Skin epidermis (tissue), 12 donors: Measurements from ENCODE around the gene STXBP6.

ENCODE experiments used
- H3K27ac ChIP-seq, 21 experiments: fragments of 200-600 bp; sonication (generic) in 11 of 21; one replicate each; pipeline ENCODE4 v1.5.0; 2020; ENCODE audit warnings: mild to moderate bottlenecking in 3 of 21, inconsistent platforms in 2 of 21, moderate library complexity in 2 of 21
- H3K4me3 ChIP-seq, 7 experiments: fragments of 200-600 bp; sonication (generic) in 2 of 7; one replicate each; pipeline ENCODE4 v1.5.0; 2020; ENCODE audit warnings: inconsistent platforms in 2 of 7, mild to moderate bottlenecking in 2 of 7, moderate library complexity in 1 of 7

The STXBP6 gene

DNA sequence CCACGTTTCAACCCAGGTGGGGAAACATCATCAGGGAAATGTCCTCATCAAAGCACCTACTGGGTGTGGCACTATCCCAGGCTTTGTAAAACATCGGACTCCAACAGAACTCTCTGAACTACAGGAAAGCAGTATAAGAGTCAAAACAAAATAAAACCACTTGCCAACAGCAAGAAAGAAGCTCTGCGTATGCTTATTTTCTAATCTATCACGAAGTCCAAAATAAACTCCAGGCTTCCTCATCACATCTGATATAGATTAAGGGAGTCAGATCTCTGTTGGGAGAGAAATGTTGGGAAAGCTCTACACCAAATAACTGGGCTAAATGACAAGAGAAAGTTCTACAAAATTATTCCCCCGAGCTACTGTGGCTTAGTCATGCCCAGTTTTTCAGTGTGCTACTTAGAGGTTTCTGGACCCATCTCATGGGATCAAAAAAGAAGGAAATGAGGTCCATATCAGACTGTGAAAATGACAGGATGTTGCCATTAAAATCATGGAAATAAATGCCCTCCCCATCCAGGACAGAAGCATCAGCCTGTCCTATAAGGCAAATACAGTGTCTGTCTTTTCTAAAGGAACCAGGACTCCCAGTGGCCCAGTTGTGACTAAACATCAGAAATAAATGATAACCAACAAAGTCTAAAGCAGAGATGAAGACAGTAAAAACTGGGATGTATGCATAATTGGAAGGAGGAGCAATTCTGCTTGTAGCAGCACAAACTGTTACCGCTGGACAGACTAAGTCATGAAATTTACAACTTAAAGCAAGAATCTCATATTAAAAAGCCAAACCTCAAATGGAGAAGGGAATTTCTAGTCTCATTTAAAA lies 149.5 kb downstream of the STXBP6 start:
- Histone ChIP-seq H3K4me3 (no peak overlapping the region), H3K27ac (peak overlapping the region in 4 of 21 experiments; percentile 21 to 35 (median 22))

DNA sequence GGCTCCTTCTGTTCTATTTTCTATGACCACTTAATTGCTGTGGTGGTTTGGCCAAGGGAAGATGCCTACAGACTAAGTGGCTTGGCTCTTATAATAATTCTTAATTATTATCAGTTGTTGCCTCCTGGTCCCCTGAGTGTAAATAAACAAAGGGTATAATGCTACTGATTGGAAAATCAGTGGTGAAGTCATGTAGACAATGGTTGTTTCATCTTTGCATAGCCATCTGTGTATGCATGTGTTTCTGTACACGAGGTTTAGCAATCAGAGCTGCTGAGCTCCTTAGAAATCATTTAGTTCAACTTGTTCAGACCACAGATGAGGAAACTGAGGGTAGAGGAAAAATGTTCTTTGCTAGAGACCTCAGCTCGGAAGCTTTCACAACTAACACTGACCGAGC lies 152.2 kb downstream of the STXBP6 start:
- Histone ChIP-seq H3K4me3 (no peak overlapping the region), H3K27ac (no peak overlapping the region)

DNA sequence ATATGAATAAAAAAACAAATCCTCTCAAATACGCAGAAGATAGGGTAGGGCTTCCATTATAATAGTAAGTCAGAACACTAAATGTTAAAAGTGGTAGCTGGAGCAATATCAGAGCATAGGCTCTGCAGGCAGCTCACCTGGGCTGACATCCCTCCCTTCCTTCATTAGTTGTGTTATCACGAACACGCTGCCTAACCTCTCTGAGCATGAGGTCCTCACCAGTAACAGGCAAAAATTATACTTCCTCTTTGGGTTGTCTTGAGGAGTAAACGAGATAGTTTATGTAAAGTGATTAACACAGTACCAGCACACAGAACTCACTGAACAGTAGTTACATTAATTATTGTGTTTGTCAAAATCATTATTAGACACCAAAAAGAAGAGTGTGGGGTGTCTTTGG lies 154.3 kb downstream of the STXBP6 start:
- H3K27ac ChIP-seq = peak overlapping the region in 3 of 21 experiments; percentile 17 to 38 (median 21)
- no peak overlapping the region for H3K4me3 ChIP-seq

DNA sequence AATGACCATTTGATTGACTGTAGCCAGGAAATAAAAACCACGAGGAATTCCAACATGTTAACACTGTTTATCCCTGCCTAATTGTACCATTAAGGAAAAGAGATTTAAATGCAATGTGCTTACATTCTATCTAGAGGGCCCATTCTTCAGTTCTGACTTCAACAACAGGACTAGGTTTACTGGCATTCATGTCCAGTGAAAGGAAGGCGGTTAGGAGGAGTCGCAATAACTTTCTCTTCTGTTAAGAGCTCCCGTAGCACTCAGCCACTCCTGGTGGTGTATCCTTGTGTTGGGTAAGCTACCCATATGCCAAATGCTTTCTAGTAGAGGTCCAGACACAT lies 154.7 kb downstream of the STXBP6 start:
- peak overlapping the region in 3 of 21 experiments; percentile 17 to 38 (median 21) for H3K27ac ChIP-seq
- no peak overlapping the region for H3K4me3 ChIP-seq

DNA sequence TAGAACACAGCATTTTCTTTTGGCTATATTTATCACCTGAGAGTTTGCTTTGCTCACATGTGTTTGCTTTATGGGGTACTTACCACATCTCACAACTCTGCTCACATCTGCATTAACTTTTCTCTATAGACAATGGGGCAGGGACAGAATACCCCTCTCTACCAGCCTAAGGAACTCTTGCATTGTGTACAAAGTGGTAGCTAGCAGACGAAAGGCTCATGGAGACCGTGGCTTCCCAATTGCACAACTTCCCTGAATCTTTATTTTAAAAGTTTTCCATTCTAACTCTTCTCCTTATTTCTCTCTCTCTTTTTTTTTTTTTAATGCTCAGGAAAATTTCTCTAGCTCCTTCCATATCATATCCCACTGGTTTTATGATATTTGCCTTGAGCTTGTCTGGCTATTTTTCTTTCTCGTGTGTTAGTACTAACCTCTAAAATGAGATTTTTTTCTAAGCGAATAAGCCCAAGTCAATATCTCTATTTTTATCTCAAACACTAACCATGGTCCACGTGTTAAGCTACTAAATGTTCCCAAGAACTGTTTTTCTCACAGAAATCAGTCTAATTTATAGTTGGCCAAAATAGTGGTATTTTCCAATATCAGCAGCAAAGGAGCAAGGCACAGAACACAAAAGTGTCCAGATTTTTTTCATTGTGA lies 155.2 kb downstream of the STXBP6 start:
- peak overlapping the region in 3 of 21 experiments; percentile 12 to 34 (median 24) for H3K27ac ChIP-seq
- H3K4me3 ChIP-seq = no peak overlapping the region

DNA sequence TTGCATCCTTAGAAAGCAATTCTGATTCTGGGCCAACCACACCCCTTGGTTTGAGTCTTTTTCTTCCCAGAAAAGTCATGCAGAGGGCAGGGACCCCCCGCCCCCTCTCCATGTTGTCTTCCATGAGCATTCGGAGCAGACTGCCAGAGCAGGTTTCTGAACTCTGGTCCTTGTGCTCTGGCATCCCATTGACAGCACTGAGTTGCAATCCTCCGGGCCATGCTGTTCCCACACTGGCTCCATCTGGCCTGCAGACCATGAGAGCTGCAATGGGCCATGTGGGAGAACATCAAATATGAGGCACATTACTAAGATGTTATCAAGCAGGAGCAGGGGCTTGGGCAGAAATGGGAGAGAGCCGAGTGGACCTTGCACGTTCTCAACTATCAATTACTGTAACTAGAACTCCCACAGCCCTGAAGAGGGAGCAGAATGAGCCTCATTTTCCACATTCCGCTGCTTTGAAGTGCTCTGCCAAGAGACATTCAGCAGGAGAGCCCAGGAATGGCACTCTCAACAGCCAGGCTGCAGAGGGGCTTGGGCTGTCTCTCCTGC lies 157.4 kb downstream of the STXBP6 start:
- Histone ChIP-seq H3K27ac (no peak overlapping the region), H3K4me3 (no peak overlapping the region)

DNA sequence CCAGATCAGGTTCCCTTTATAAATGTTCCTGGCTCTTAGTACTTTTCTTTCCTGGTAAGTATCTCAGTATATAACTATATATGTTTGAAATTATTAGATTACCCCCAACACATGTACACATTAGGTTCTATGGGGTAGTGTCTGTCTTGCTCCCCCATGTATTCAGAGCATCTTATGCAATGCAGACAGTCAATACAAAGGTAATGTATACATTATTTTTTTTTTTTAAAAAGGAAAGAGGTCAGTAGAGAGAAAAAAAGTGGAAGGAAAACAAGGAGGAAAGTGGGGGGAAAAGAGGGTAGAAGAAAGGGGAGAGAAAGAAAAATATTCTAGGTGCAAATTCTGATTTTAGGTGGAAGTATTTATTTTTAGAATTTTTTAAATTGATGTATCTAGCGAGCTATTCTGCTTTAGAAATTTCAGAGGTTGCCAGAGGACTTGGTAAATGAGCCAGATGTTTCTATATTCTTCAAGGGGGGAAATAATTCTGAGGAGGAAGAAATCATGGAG lies 157.9 kb downstream of the STXBP6 start:
- Histone ChIP-seq H3K4me3 (no peak overlapping the region), H3K27ac (no peak overlapping the region)

DNA sequence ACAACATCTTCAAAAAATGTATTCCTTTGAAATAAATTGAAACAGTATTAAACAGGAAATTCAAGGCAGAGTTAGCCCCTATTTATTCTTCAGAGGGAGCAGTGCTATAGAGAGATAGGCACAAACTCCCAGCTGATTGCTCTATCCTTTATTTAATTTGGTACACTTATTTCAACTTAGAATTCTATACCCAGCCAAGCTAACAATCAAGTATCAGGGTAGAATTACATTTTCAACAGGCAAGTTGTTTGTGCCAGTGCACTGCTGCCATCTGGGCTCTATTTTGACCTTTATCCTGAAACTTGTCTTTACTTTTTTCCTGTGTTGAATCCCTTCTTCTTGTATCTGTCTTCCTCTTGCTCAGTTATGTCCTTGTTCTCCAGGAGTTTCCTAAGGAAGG lies 159.2 kb downstream of the STXBP6 start:
- H3K4me3 ChIP-seq = no peak overlapping the region
- no peak overlapping the region for H3K27ac ChIP-seq

DNA sequence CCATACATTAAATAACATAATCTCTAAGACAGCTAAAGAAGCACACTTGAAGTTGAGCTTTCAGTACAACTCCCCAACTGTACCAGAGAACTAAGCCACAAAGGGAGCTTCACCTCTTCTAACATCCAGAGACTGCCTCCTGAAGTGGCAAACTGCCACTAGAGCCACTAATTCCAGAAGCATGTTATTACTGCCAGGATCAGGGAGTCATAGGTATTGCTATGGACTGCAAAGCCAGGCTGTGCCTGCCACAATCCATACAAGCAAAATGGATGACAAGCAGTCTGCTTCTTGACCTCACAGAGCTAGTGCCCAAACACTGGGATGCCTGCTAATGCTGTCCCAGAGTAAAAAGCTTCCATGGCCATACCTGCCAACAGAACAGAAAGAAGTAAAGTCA lies 160.1 kb downstream of the STXBP6 start:
- Histone ChIP-seq H3K4me3 (no peak overlapping the region), H3K27ac (no peak overlapping the region)

DNA sequence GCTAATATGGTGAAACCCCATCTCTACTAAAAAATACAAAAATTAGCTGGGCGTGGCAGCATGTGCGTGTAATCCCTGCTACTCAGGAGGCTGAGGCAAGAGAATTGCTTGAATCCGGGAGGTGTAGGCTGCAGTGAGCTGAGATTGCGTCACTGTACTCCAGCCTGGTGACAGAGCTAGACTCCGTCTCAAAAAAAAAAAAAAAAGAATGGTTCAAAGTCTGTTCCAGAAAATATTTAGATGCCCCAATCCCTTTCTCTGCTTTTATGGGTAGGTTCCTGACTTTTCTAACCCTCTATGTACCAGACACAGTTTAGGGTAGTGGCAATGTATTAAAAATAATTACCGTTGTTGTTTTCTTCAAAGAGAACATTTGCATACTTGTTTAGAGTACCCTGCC lies 161.4 kb downstream of the STXBP6 start:
- Histone ChIP-seq H3K27ac (no peak overlapping the region), H3K4me3 (no peak overlapping the region)

DNA sequence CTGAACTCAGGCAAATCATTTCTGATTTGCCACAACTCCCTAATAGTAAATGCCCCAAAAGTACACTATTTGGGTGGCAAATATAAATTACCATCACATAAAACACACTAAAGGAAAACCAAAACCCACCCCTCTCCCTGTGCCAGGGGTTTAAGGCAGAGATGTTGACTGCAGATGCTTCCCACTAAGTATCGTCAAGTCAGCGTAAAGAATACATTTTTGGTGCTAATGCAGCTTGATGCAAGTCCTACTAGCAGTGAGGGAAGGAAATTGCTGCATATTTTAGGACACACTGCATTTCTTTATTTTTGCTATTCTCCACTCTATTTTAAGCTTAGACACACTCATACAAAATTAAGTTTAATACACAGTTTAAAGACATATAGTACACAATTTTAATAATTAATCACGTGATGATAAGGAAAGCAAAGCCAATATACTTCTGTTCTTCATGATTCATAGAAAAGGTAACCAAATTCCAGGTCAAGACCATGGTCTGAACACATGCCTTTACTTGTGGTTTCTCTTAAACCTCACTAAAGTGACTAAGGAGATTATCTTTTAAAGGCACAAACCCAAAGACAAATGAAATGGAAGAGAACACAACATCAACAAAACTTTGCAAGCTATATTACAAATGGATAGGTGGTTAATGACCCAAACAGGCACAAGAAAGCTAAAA lies 162.2 kb downstream of the STXBP6 start:
- H3K27ac ChIP-seq = no peak overlapping the region
- no peak overlapping the region for H3K4me3 ChIP-seq

DNA sequence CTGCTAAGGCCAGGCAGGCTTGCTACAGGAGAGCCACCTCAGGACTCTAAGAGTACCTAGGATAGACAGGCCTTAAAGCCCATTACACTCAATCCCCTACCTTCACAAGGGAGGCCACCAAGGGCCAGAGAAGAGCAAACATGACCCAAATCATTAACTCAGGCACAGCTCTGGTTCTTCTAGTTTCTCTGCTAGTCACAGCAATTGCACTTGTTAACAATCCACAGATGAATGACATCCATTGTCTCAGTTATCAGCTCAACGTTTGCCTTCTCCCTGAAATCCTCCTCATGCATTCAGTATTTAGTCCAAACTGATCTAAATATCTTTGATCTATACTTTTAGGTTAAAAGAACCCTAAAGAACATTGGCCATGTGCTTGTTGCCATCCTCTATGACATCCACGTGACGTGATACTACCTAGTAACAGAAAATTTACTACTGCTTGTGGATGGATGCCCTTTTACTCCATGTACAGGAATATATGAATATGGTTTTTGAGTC lies 164.5 kb downstream of the STXBP6 start:
- Histone ChIP-seq H3K4me3 (no peak overlapping the region), H3K27ac (no peak overlapping the region)

DNA sequence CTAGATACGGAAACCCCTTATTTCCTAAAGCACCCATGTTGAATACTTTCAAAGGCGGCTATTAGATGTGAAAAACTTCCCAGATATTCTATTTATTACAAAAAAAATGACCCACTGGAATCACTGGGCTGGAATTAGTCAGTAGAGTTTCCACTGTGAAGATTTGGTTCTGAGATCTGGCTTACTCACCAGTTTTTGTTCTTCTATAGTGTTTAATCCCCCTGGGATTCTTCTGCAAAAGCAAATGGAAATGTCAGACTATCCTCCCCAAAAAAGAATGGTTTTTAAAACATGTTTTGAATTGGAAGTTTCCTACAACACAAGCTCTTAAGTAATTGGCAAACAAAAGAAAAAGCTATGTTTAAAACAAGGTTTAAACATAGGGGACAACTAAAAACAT lies 166.4 kb downstream of the STXBP6 start:
- H3K27ac ChIP-seq = peak overlapping the region in 1 of 21 experiments; percentile 9
- H3K4me3 ChIP-seq = no peak overlapping the region

DNA sequence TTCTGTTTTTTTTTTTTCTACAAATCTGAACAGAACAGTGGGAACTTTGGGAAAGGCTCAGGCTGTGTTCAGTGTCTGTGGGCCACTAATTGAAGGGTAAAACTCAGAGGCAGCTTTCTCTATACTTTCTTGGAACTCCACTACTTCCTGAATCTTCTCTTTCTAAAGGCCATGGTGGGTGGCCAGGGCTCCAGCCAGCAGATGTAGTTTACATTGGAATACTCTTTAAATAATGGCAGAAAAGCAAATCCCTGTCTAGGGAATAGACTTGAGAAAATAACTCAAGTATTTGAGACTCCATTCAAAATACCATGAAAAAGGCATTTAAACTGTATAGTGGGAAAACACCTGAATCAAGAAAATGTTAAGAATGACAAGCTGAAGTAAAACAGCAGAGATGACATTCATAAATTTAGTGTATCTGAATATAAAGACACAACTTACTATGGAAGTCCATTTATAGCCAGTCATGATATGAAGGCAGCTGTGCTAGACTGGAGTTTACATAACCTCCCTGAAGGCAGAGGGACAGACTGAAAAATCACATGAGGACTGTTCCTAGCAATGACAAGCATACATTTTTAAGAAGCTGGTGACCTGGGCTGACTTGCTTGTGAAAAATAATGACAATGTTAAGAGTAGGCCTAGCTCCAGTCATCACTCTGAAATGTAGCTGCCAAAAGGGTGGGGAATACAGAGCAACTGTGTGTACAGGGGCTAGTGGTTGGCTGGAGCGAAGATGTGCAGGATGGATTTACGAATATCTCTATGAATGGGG lies 168.6 kb downstream of the STXBP6 start:
- Histone ChIP-seq H3K27ac (peak overlapping the region in 2 of 21 experiments; percentile 8 to 47), H3K4me3 (no peak overlapping the region)

DNA sequence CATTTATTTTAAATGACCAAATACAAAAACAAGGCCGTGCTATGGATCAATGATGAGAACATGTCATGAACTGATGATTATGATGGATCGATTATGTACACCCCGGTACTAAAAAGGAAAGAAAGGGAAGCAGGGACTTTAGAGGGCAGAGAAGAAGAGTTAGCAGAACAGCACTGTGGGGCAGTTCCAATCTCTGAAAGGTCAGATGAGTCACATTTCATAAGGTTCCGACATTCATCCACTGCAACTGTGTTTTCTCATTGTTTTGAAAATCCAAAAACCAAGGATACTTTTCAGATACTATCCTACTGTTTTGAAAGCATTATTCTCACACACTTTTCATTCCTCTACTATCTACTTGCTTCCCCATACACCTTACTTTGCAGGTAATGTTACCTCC lies 169.3 kb downstream of the STXBP6 start:
- Histone ChIP-seq H3K4me3 (no peak overlapping the region), H3K27ac (peak overlapping the region in 2 of 21 experiments; percentile 41 to 47)

DNA sequence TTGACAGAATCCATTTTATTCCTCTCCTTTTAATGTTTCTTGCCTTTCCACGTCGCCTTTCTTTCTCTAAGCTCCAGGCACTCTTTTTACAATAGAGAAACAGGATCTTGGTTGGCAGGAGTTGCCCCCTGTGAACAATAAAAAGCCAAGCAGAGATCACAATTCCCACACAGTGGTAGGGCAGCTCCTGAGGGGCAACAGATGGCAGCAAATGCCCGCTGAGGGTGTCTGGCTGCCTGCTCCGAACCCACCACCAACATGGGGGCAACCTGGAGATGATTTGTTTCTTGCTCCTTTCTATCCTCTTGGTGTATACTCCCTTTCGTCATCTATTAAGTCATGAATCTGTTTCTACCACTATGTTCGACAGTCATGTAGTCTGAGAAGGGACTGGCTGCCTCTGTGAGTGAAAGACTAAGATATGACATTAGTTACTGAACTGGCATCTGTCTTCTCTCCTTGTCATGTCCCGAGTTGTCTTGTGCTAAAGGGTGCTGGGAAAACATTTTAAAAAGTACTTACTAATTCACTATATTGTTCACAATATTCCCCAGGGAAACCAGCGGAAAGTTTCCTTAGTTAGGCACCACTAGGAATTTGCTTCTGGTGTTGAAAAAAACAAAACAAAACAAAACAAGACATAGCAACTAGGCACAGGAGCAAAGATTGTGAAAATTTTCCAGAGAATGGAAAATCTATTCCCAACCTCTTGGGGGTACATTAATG lies 170.1 kb downstream of the STXBP6 start:
- Histone ChIP-seq H3K27ac (peak overlapping the region in 5 of 21 experiments; percentile 26 to 73 (median 65)), H3K4me3 (no peak overlapping the region)

DNA sequence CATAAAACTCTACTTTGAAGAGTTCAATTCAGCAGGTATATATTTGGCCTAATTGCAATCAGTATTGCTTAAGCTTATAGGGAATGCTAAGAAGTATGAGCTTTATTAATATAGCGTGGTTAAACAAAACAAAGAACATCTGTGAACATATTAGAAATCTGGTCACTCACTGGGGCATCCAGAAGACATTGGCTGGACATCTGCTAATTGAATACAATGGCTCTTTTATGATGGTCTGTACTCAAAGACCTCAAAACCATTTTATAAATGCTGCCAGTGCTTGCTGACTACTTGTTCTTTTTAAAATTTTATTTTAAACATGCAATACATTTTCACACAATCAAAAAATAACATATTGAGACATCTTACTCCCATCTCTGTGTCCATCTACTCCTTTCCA lies 173.0 kb downstream of the STXBP6 start:
- no peak overlapping the region for H3K4me3 ChIP-seq
- H3K27ac ChIP-seq = no peak overlapping the region

DNA sequence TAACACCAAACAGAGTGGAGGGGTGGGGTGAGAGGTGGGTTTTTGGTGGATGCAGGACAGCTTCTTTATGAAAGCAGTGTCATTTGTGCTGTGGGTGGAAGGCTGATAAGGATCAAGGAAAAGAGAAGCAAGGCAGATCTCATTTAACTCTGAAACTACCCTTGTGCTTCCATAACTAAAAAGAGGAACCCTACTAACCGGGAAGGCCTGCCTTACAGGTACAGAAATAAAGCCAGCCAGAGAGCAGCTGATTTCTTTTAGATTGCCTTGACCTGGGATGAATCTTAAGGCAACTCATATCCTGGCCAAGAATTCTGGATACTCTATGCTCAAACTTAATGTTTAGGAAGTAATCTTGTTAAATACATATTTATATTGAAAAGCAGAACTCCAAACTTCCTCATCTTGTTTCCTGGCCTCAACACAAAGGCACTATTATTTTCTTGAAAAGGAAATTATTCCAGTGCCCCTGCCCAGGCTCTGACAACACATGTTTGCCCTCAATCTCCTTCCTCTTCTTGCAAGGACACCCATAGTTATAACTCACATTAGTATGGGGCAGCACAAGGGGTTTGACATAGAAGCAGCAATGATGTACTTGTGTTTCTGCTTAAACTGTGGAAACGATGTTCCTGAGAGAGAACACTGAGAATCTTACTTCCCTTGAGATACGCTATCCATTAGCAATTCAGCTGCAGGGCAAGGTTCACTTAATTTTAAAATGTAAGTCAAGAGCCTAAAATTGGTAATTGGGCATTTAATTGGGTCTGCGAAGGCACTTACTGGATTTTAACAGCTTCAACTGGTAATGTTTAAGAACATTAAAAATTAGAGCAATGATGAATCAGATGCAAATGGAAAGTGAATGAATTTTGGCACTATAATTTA lies 173.7 kb downstream of the STXBP6 start:
- Histone ChIP-seq H3K4me3 (no peak overlapping the region), H3K27ac (peak overlapping the region in 2 of 21 experiments; percentile 3 to 15)
